Keratinocyte (primary cell): ENCODE measurements around the gene ZNF343. TPM values are rescaled to one million over a fixed set of nuclear protein-coding genes. Genes with fewer than 3 reads are reported as not detected.

Experiments
- DNase-seq: peaks from one replicate; pipeline ENCODE4 v3.0.0-alpha.2; 2011; ENCODE audit warnings: low read depth, missing footprints, low spot score
- FAIRE-seq: peaks from 2 replicates; lab custom pipeline; 2011; peaks lifted over from hg19 to GRCh38; lab: Jason Lieb, UNC
- H2AFZ ChIP-seq: 2 replicates; pipeline ENCODE4 v1.6.0; 2012; ENCODE audit warnings: low read length, control low read depth, inconsistent platforms; ENCODE audit not compliant: control insufficient read depth
- H3K27ac ChIP-seq: 2 replicates; pipeline ENCODE4 v1.5.1; 2011; ENCODE audit warnings: low read length; ENCODE audit not compliant: control insufficient read depth, insufficient read depth
- H3K27me3 ChIP-seq: 3 replicates; pipeline ENCODE4 v1.6.0; 2011; ENCODE audit warnings: low read length; ENCODE audit not compliant: control insufficient read depth, insufficient read depth; ENCODE audit errors: extremely low read depth
- H3K36me3 ChIP-seq, 2 experiments: 2 replicates in 1 of 2; 3 replicates in 1 of 2; pipeline ENCODE4 v1.5.1; 2011; ENCODE audit warnings: low read length in 2 of 2, mild to moderate bottlenecking in 1 of 2; ENCODE audit not compliant: control insufficient read depth in 2 of 2, insufficient read depth in 2 of 2; ENCODE audit errors: extremely low read depth in 1 of 2
- H3K4me1 ChIP-seq: 3 replicates; pipeline ENCODE4 v1.5.1; 2011; ENCODE audit warnings: low read length; ENCODE audit not compliant: control insufficient read depth, insufficient read depth; ENCODE audit errors: extremely low read depth
- H3K4me2 ChIP-seq: 3 replicates; pipeline ENCODE4 v1.6.0; 2011; ENCODE audit warnings: low read depth, low read length; ENCODE audit not compliant: control insufficient read depth, insufficient read depth; ENCODE audit errors: extremely low read depth
- H3K4me3 ChIP-seq, 3 experiments: fragments of 200-600 bp in 1 of 3; sonication (generic) in 1 of 3; 2 replicates in 2 of 3; 3 replicates in 1 of 3; pipeline ENCODE4 v1.5.1; 2011 to 2016; ENCODE audit warnings: low read length in 3 of 3, mild to moderate bottlenecking in 3 of 3, control low read depth in 2 of 3, inconsistent platforms in 1 of 3, low read depth in 1 of 3, mixed read lengths in 1 of 3, mixed run types in 1 of 3, moderate library complexity in 1 of 3; ENCODE audit not compliant: control insufficient read depth in 2 of 3, insufficient read depth in 2 of 3; ENCODE audit errors: extremely low read depth in 1 of 3
- H3K79me2 ChIP-seq: 2 replicates; pipeline ENCODE4 v1.6.0; 2012; ENCODE audit warnings: low read length; ENCODE audit not compliant: control insufficient read depth, insufficient read depth
- H3K9ac ChIP-seq: 3 replicates; pipeline ENCODE4 v1.6.0; 2011; ENCODE audit warnings: low read length; ENCODE audit not compliant: control insufficient read depth, insufficient read depth; ENCODE audit errors: extremely low read depth
- H3K9me1 ChIP-seq: 3 replicates; pipeline ENCODE4 v1.6.0; 2011; ENCODE audit warnings: low read length; ENCODE audit not compliant: control insufficient read depth, insufficient read depth; ENCODE audit errors: extremely low read depth
- H3K9me3 ChIP-seq: 2 replicates; pipeline ENCODE4 v1.5.1; 2012; ENCODE audit warnings: low read depth, low read length; ENCODE audit not compliant: control insufficient read depth
- H4K20me1 ChIP-seq: 3 replicates; pipeline ENCODE4 v1.6.0; 2011; ENCODE audit warnings: low read length; ENCODE audit not compliant: control insufficient read depth, insufficient read depth; ENCODE audit errors: extremely low read depth
- EZH2 ChIP-seq: IDR thresholded peaks from one replicate; pipeline ENCODE4 v1.6.1; 2012; ENCODE audit warnings: inconsistent platforms, mild to moderate bottlenecking, low read length, moderate library complexity
- dilution Hi-C: fragments of 300-500 bp; cut with MboI; formaldehyde crosslinking; loops from one replicate; pipeline ENCODE4 v1.7.0; 2020; ENCODE audit warnings: low sequenced_read_pairs; ENCODE audit not compliant: extremely low pct_ligation_motif_present
- polyA plus RNA-seq, 5 experiments: library from polyadenylated mRNA; depleted of rRNA in 3 of 5; stranded (reverse) in 3 of 5; stranded (forward) in 1 of 5; unstranded in 1 of 5; fragments of >200 nt; gene quantifications; 1 replicate in 1 of 5; 2 replicates in 3 of 5; 3 replicates in 1 of 5; pipeline versions ENCODE4 v1.2.1 to v1.2.3, GENCODE V29; 2011 to 2012; ENCODE audit warnings: missing spikeins in 2 of 5, low read depth in 1 of 5, low replicate concordance in 1 of 5
- TF ChIP-seq, protein P1 (sequence below), 3 experiments: IDR thresholded peaks in 1 of 3; conservative IDR thresholded peaks in 1 of 3; optimal IDR thresholded peaks in 1 of 3; 2 replicates in 2 of 3; 3 replicates in 1 of 3; pipeline versions ENCODE3 to v1.5.1; 2011; ENCODE audit warnings: low read length in 3 of 3, mild to moderate bottlenecking in 3 of 3, moderate library complexity in 2 of 3, control low read depth in 1 of 3, inconsistent platforms in 1 of 3; ENCODE audit not compliant: insufficient read depth in 2 of 3; ENCODE audit errors: extremely low read depth in 1 of 3

Gene ZNF343
- polyA plus RNA-seq, 1 donor (not counting 4 experiments of a cell fraction or from before 2014, with no cell fraction given): 11.7 TPM

DNA sequence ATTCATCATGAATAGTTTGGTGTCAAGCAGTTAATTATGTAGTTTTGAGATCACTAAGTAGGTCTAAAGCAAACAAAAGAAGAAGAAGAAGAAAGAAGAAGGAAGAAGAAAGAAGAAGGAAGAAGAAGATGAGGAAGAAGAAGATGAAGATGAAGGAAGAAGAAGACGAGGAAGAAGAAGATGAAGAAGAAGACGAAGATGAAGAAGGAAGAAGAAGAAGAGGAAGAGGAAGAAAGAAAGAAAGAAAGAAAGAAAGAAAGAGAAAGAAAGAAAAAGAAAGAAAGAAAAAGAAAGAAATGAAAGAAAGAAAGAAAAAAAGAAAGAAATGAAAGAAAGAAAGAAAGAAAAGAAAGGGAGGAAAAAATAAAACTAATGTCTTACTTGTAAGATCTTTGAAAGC is 36.9 kb upstream of the ZNF343 start:
- TF ChIP-seq, protein P1, sequence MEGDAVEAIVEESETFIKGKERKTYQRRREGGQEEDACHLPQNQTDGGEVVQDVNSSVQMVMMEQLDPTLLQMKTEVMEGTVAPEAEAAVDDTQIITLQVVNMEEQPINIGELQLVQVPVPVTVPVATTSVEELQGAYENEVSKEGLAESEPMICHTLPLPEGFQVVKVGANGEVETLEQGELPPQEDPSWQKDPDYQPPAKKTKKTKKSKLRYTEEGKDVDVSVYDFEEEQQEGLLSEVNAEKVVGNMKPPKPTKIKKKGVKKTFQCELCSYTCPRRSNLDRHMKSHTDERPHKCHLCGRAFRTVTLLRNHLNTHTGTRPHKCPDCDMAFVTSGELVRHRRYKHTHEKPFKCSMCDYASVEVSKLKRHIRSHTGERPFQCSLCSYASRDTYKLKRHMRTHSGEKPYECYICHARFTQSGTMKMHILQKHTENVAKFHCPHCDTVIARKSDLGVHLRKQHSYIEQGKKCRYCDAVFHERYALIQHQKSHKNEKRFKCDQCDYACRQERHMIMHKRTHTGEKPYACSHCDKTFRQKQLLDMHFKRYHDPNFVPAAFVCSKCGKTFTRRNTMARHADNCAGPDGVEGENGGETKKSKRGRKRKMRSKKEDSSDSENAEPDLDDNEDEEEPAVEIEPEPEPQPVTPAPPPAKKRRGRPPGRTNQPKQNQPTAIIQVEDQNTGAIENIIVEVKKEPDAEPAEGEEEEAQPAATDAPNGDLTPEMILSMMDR (optimal IDR thresholded peaks at IDR 0.05 in 1 of 3, IDR thresholded peaks at IDR 0.05 in 1 of 3, conservative IDR thresholded peaks at IDR 0.05 in 1 of 3; ENCODE audit: extremely low read depth in 1 of 3, insufficient read depth in 2 of 3, low read length in 3 of 3): no peak
- TF ChIP-seq EZH2: no peak
- Histone ChIP-seq H3K27me3 (peaks cover 8% of the 10 kb centered on the region), H3K9me3 (no peaks in the 10 kb centered on the region), H3K9me1 (no peaks in the 10 kb centered on the region), H3K4me2 (no peak overlapping the region), H4K20me1 (no peaks in the 10 kb centered on the region), H2AFZ (no peak overlapping the region), H3K4me3 (no peak overlapping the region), H3K36me3 (no peaks in the 10 kb centered on the region), H3K79me2 (no peaks in the 10 kb centered on the region), H3K27ac (no peak overlapping the region), H3K9ac (no peak overlapping the region), H3K4me1 (no peaks in the 10 kb centered on the region)
- dilution Hi-C loops: no loop called here
- DNase-seq: no peak
- no peak for FAIRE-seq

DNA sequence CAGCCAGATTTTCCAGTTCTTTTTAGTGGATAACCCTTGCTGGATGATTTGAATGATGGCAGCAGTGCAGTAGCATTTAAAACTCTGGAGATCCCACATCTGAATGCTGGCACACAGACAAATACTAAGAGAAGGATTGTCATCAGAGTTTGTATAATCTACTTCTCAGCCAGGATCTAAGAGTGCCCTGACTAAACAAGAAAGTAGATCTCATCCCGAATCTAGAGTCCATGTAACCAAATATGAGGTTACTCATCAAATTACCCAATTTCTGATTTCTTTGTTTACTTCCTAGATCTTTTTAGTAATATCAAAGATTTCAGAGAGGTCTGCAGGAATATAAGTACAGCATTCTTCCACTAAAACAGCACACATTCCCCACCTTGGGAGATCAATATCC is 35.5 kb upstream of the ZNF343 start:
- Histone ChIP-seq H3K27ac (no peak overlapping the region), H3K4me1 (no peaks in the 10 kb centered on the region), H3K36me3 (no peaks in the 10 kb centered on the region), H4K20me1 (no peaks in the 10 kb centered on the region), H3K9me3 (no peaks in the 10 kb centered on the region), H3K4me2 (no peak overlapping the region), H3K79me2 (no peaks in the 10 kb centered on the region), H3K27me3 (peaks cover 13% of the 10 kb centered on the region), H3K9me1 (no peaks in the 10 kb centered on the region), H3K4me3 (no peak overlapping the region), H3K9ac (no peak overlapping the region), H2AFZ (no peak overlapping the region)
- no peak for DNase-seq
- no peak for FAIRE-seq
- dilution Hi-C loops: no loop called here
- TF ChIP-seq EZH2: no peak
- TF ChIP-seq, protein P1 (optimal IDR thresholded peaks at IDR 0.05 in 1 of 3, IDR thresholded peaks at IDR 0.05 in 1 of 3, conservative IDR thresholded peaks at IDR 0.05 in 1 of 3; ENCODE audit: extremely low read depth in 1 of 3, insufficient read depth in 2 of 3, low read length in 3 of 3): no peak
